MM.1S (cell line): ENCODE measurements around the gene IGFBP2.

Source experiments
- DNase-seq: peaks from one replicate; pipeline ENCODE4 v3.0.0-alpha.2; 2015
- H2AFZ ChIP-seq: fragments of 300-600 bp; sonication (generic); 2 replicates; pipeline ENCODE4 v1.6.0; 2016; ENCODE audit warnings: antibody characterized with exemption, low read length
- H3F3A ChIP-seq: fragments of 300-600 bp; sonication (generic); 2 replicates; pipeline ENCODE4 v1.6.1; 2016; ENCODE audit warnings: mild to moderate bottlenecking, antibody characterized with exemption, low read length, moderate library complexity, mixed read lengths; ENCODE audit not compliant: insufficient read depth
- H3K27ac ChIP-seq: fragments of 300-600 bp; sonication (generic); 2 replicates; pipeline ENCODE4 v1.5.1; 2016; ENCODE audit warnings: mild to moderate bottlenecking, low read length
- H3K27me3 ChIP-seq: fragments of 300-600 bp; sonication (generic); replicated peaks from 2 replicates; pipeline ENCODE4 v1.6.0; 2016; ENCODE audit warnings: low read length; ENCODE audit not compliant: insufficient read depth
- H3K36me3 ChIP-seq: fragments of 300-600 bp; sonication (generic); replicated peaks from 2 replicates; pipeline ENCODE4 v1.6.1; 2016; ENCODE audit warnings: mild to moderate bottlenecking, low read length, mixed read lengths; ENCODE audit not compliant: insufficient read depth
- H3K4me1 ChIP-seq: fragments of 300-600 bp; sonication (generic); 2 replicates; pipeline ENCODE4 v1.6.1; 2016; ENCODE audit warnings: low read length, mixed read lengths
- H3K4me2 ChIP-seq: fragments of 300-600 bp; sonication (generic); 2 replicates; pipeline ENCODE4 v1.6.0; 2016; ENCODE audit warnings: low read depth, low read length
- H3K4me3 ChIP-seq: fragments of 300-600 bp; sonication (generic); 2 replicates; pipeline ENCODE4 v1.5.1; 2016; ENCODE audit warnings: low read length, mixed read lengths
- H3K79me2 ChIP-seq: fragments of 300-600 bp; sonication (generic); 2 replicates; pipeline ENCODE4 v1.6.1; 2016; ENCODE audit warnings: mixed run types, low read length, mixed read lengths
- H3K9ac ChIP-seq: fragments of 300-600 bp; sonication (generic); 2 replicates; pipeline ENCODE4 v1.6.1; 2016; ENCODE audit warnings: low read length, mixed read lengths
- H3K9me2 ChIP-seq: fragments of 300-600 bp; sonication (generic); replicated peaks from 2 replicates; pipeline ENCODE4 v1.6.1; 2016; ENCODE audit warnings: mild to moderate bottlenecking, low read length, mixed read lengths; ENCODE audit not compliant: insufficient read depth
- H3K9me3 ChIP-seq: fragments of 300-600 bp; sonication (generic); replicated peaks from 2 replicates; pipeline ENCODE4 v1.6.1; 2016; ENCODE audit warnings: mild to moderate bottlenecking, low read length, mixed read lengths; ENCODE audit not compliant: insufficient read depth
- H4K20me1 ChIP-seq: fragments of 300-600 bp; sonication (generic); 2 replicates; pipeline ENCODE4 v1.6.1; 2016; ENCODE audit warnings: mild to moderate bottlenecking, low read length, moderate library complexity, mixed read lengths; ENCODE audit not compliant: insufficient read depth
- CTCF ChIP-seq: fragments of 300-600 bp; sonication (generic); IDR thresholded peaks from 2 replicates; pipeline ENCODE4 v1.5.1; 2016; ENCODE audit warnings: antibody characterized with exemption, low read length, mixed read lengths
- EZH2 ChIP-seq: fragments of 300-600 bp; sonication (generic); optimal IDR thresholded peaks from 2 replicates; pipeline ENCODE3; 2017; ENCODE audit warnings: low read depth, mild to moderate bottlenecking, antibody characterized with exemption, low read length, mixed read lengths
- EZH2phosphoT487 ChIP-seq: fragments of 300-600 bp; sonication (generic); IDR thresholded peaks from 2 replicates; pipeline ENCODE4 v1.6.1; 2018; ENCODE audit warnings: antibody characterized with exemption, low read length

The IGFBP2 gene

GRCh38 chr2:216681683-216682082 is 48.5 kb downstream of the IGFBP2 start:
- Histone ChIP-seq H4K20me1 (no peaks in the 10 kb centered on the region), H3K36me3 (no peaks in the 10 kb centered on the region), H3K9ac (no peak overlapping the region), H3F3A (no peaks in the 10 kb centered on the region), H3K27ac (no peak overlapping the region), H3K4me3 (no peak overlapping the region), H3K9me3 (no peaks in the 10 kb centered on the region), H3K4me1 (no peaks in the 10 kb centered on the region), H3K79me2 (no peaks in the 10 kb centered on the region), H2AFZ (no peak overlapping the region), H3K4me2 (0 out of 2 replicates have a peak overlapping the region, but pooled peaks have one; percentile 46), H3K9me2 (no peaks in the 10 kb centered on the region), H3K27me3 (no peaks in the 10 kb centered on the region)
- TF ChIP-seq CTCF (no peak), EZH2phosphoT487 (no peak)
- DNase-seq = no peak

- no peak for DNase-seq
- H3K27ac ChIP-seq = no peak overlapping the region
- no peaks in the 10 kb centered on the region for H3K9me2 ChIP-seq
- H3K36me3 ChIP-seq = no peaks in the 10 kb centered on the region
- no peak overlapping the region for H3K4me2 ChIP-seq
- no peaks in the 10 kb centered on the region for H3F3A ChIP-seq
- no peak overlapping the region for H3K4me3 ChIP-seq
- no peaks in the 10 kb centered on the region for H3K79me2 ChIP-seq
- no peaks in the 10 kb centered on the region for H3K9me3 ChIP-seq
- no peaks in the 10 kb centered on the region for H3K27me3 ChIP-seq
- TF ChIP-seq EZH2 = no peak
- TF ChIP-seq EZH2phosphoT487 = no peak
- no peak for TF ChIP-seq CTCF
- no peaks in the 10 kb centered on the region for H4K20me1 ChIP-seq
- H3K9ac ChIP-seq = no peak overlapping the region
- H3K4me1 ChIP-seq = no peaks in the 10 kb centered on the region
- no peak overlapping the region for H2AFZ ChIP-seq
Measured at GRCh38 chr2:216683846-216684245, 50.6 kb downstream of the IGFBP2 start.

GRCh38 chr2:216685327-216685875 is 52.2 kb downstream of the IGFBP2 start:
- Histone ChIP-seq H3K27me3 (no peaks in the 10 kb centered on the region), H3K4me3 (no peak overlapping the region), H2AFZ (no peak overlapping the region), H3K9me3 (no peaks in the 10 kb centered on the region), H3K4me1 (no peaks in the 10 kb centered on the region), H3K4me2 (no peak overlapping the region), H3K27ac (no peak overlapping the region), H3K9me2 (no peaks in the 10 kb centered on the region), H4K20me1 (no peaks in the 10 kb centered on the region), H3K36me3 (no peaks in the 10 kb centered on the region), H3K9ac (no peak overlapping the region), H3K79me2 (no peaks in the 10 kb centered on the region), H3F3A (no peaks in the 10 kb centered on the region)
- no peak for DNase-seq
- TF ChIP-seq EZH2 (no peak), EZH2phosphoT487 (no peak), CTCF (no peak)
